Hematopoietic multipotent progenitor cell treated with erythropoietin and hydrocortisone succinate and interleukin-3 and kit ligand, for 4 days (in vitro differentiated cells): ENCODE measurements around the gene PFN4.

Experiments used
- DNase-seq: peaks from one replicate; pipeline ENCODE4 v3.0.0-alpha.2; 2015

PFN4 gene

DNA sequence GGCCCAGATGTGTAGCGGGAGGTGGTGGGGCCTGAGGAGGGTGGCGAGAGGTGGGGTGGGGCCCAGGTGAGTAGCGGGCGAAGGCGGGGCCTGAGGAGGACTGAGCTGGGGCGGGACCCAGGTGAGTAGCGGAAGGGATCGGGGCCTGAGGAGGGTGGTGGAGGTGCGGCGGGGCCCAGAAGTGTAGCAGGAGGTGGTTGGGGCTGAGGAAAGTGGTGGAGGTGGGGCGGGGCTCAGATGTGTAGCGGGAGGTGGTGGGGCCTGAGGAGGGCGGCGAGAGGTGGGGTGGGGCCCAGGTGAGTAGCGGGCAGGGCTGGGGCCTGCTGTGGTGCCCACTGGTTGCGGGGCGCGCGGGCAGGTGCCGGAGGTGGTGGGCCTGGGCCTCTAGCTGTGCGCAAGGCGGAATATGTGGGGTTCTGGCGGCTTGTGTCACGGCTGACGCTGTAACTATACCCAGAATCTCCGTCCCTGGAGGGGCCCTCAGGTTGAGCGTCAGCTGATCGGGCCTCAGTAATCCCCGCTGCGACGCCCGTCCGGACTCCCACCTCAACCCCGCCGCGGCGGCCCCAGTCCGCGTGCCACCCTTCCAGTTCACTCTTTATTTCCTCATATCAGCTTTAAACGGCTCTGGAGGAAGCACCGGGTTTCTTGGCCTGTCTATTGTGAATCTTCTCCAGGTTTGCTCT lies 46.1 kb downstream of the PFN4 start:
- DNase-seq: peak; percentile 72

DNA sequence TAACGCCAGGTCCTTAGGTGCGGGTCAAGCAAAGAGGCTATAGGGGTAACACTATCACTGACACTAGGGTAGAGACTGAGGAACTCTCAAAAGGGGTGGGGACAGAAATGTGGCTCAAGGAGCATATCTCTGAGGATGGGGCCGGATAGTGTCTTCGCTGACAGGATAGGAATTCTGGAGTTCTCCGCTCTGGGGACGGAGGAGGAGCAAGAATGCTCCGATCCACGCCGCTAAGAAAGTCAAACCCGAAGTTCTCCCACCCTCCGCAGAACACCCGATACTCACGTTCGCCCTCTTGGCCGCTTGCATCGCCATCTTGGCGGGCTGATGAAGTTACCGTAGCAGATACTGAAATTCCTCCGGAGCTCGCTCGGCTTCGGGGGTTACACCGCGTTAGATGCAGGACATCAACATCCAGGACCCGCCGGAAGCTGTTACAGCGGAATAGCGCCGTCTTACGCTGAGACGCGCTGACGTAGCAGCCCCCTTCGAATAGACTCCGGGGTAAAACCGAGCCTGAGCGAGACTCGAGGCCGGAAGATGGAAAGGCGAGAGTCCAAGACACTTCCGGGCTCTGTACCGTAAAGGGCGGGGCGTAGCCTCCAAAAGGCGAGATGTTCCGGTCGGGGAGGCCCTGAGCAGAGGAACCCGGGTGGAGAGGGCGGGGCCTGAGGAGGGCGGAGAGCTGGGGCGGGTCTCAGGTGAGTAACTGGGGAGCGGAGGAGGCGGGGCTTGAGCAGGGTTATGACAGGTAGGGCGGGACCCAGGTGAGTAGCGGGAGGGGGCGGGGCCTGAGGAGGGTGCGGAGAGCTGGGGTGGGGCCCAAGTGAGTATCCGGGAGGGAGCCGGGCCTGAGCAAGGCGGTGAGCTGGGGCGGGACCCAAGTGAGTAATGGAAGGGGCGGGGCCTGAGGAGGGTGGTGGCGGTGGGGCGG lies 47.0 kb downstream of the PFN4 start, which contains the start of gene SF3B6:
Gene SF3B6 (minus strand): TSS at position 412 of the 934 bp plus-strand sequence. CDS start 97 bp downstream, at position 315.
- peak; percentile 100 for DNase-seq

DNA sequence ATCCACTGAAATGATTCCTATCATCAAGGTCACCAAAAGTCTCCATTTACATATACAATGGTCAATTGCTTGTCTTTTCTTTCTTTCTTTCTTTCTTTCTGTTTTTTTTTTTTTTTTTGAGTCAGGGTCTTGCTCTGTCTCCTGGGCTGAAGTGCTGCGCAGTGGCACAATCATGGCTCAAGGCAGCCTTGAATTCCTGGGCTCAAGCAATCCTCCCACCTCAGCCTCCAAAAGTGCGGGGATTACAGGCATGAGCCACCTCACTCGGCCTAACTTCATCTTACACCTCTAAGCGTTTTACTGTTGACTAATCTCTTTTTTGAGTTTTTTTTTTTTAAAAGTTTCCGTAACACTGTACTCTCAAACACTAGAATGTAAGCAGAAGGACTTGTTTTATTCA lies 47.9 kb downstream of the PFN4 start:
- DNase-seq: no peak

DNA sequence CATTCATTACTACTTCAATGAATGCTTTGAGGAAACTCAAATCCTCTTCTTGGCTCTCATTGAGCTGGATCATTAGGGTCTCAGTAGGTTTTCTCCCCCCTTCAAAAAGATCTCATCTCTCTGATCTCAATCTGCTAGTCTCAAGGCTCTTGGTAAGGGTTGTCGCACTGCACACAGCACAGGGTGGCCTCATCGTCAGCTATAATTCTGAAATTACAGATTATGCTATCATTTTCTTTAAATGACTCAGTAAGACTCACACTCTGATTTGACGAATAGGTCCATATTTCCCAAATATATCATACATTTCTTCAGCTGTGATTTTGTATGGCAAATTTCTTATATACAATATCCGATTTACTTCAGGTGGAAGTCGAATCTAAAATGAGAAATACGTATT lies 49.3 kb downstream of the PFN4 start:
- no peak for DNase-seq

- no peak for DNase-seq
Observed at GRCh38 chr2:24072259-24072658, 50.9 kb downstream of the PFN4 start.

DNA sequence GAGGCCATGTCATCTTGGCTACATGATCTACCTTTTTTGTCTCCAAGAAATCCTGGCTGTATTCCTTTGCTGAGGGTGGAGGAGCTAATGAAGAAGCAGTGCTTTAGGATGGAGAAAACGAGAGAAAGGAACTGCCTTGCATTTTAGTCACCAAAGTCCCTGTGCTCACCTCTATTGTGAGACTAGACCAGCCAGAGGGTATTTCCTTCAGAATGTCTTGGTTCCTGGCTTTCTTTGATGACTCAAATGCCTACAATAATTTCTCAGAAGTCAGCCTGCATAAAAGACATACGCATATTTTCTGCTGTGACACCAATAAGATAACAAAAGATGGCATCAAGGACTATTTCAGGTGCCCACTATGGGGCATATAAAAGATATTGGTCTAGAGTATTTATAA lies 57.8 kb downstream of the PFN4 start:
- DNase-seq: no peak
